ENCODE results near the gene GNMT. TPM values are rescaled to one million over a fixed set of nuclear protein-coding genes. Genes with fewer than 3 reads are reported as not detected.
"Not testable (repeated sequence)": the region's sequence is repeated elsewhere in the genome, so short reads cannot be mapped to it uniquely, and the experiment has no call there.

Gene GNMT
- total RNA-seq, 1 experiment from 2014 or later = not detected

DNA sequence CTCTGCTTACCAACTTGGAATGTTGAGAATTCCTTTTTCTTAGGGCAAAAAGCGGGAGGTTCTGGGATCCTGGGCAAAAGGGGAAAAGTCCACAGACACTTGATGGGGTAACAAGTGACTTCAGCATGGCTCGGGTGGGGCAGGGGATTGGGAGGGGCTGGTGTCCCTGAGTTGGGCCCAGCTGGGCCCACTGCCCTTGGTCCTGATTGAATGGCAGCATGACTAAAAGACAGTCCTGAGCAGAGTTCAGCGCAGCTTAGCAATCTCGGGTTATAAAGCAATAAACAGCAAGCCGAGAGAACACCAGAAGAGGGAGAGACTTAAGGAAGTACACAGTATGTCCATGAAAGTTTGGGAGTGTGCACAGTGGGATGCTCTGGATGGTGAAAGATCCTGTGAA, 29.4 kb downstream of the GNMT start:
- no TSS peak for BruUV-seq (replicated peaks)
- intact Hi-C loops (cut with micrococcal nuclease; ENCODE audit: unreplicated experiment) = loop anchor here (10.0 kb wide), 1 partner anchor 85 kb away; no protein-coding TSS in a partner anchor
- TF ChIP-seq, protein P1, sequence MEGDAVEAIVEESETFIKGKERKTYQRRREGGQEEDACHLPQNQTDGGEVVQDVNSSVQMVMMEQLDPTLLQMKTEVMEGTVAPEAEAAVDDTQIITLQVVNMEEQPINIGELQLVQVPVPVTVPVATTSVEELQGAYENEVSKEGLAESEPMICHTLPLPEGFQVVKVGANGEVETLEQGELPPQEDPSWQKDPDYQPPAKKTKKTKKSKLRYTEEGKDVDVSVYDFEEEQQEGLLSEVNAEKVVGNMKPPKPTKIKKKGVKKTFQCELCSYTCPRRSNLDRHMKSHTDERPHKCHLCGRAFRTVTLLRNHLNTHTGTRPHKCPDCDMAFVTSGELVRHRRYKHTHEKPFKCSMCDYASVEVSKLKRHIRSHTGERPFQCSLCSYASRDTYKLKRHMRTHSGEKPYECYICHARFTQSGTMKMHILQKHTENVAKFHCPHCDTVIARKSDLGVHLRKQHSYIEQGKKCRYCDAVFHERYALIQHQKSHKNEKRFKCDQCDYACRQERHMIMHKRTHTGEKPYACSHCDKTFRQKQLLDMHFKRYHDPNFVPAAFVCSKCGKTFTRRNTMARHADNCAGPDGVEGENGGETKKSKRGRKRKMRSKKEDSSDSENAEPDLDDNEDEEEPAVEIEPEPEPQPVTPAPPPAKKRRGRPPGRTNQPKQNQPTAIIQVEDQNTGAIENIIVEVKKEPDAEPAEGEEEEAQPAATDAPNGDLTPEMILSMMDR (IDR thresholded peaks at IDR 0.05; ENCODE audit: insufficient read depth in 1 of 2, low read depth in 1 of 2, low read length in 1 of 2, severe bottlenecking in 1 of 2, unreplicated experiment in 1 of 2) = no peak
- peaks cover 20% of the 10 kb centered on the region for H3K36me3 Mint-ChIP-seq (ENCODE audit: insufficient read depth, unreplicated experiment)
- no peaks in the 10 kb centered on the region for H3K27me3 ChIP-seq (replicated peaks; ENCODE audit: control insufficient read depth, insufficient read depth, low read length)
- DNase-seq = no peak
- no peak overlapping the region for H3K27ac Mint-ChIP-seq (ENCODE audit: unreplicated experiment)
- POLR2A ChIA-PET = interaction anchor here (1.0 kb wide), 1 partner anchor 15 kb away, joined by 8 read pairs; no protein-coding TSS in a partner anchor
- no peaks in the 10 kb centered on the region for H3K9me3 Mint-ChIP-seq (ENCODE audit: unreplicated experiment)
- H3K4me1 Mint-ChIP-seq (ENCODE audit: low read depth, unreplicated experiment) = peaks cover 22% of the 10 kb centered on the region
- peaks cover 2% of the 10 kb centered on the region; the same call in 1 of the 2 replicates for H3K36me3 ChIP-seq (ENCODE audit: control insufficient read depth, insufficient read depth, low read length)
- H3K27me3 Mint-ChIP-seq (ENCODE audit: insufficient read depth, unreplicated experiment) = no peaks in the 10 kb centered on the region
- H3K4me3 Mint-ChIP-seq (ENCODE audit: unreplicated experiment) = no peak overlapping the region
- no peaks in the 10 kb centered on the region for H3K4me1 ChIP-seq
- CTCF ChIA-PET = interaction anchor here (0.5 to 0.6 kb wide), 2 partner anchors 26 to 60 kb away, joined by 3 read pairs; partner anchors contain the start of gene CNPY3
- no peak overlapping the region for H3K4me3 ChIP-seq (ENCODE audit: low read depth, low read length)
- no peaks in the 10 kb centered on the region for H3K9me3 ChIP-seq

DNA sequence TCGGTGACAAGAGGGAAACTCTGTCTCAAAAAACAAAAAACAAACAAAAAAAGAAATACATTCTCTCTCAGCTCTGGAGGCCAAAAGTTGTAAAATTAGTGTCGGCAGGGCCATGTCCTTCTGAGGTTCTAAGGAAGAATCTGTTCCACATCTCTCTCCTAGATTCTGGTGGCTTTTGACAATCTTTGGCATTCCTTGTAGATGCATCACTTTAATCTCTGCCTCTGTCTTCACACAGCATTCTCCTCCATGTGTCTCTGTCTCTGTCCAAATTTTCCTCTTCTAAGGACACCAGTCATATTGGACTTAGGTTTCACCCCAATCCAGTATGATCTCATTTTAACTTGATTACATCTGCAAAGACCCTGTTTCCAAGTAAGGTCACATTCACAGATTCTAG, 32.9 kb downstream of the GNMT start:
- no TSS peak for BruUV-seq (replicated peaks)
- TF ChIP-seq, protein P1 (IDR thresholded peaks at IDR 0.05; ENCODE audit: insufficient read depth in 1 of 2, low read depth in 1 of 2, low read length in 1 of 2, severe bottlenecking in 1 of 2, unreplicated experiment in 1 of 2) = no peak
- no peak overlapping the region for H3K4me3 ChIP-seq (ENCODE audit: low read depth, low read length)
- H3K36me3 Mint-ChIP-seq (ENCODE audit: insufficient read depth, unreplicated experiment) = peaks cover 20% of the 10 kb centered on the region
- ChIA-PET POLR2A (no interaction called here), CTCF (interaction anchor here (0.7 kb wide), 1 partner anchor 23 kb away, joined by 3 read pairs; no protein-coding TSS in a partner anchor)
- H3K4me3 Mint-ChIP-seq (ENCODE audit: unreplicated experiment) = no peak overlapping the region
- H3K9me3 Mint-ChIP-seq (ENCODE audit: unreplicated experiment) = no peaks in the 10 kb centered on the region
- H3K27me3 Mint-ChIP-seq (ENCODE audit: insufficient read depth, unreplicated experiment) = no peaks in the 10 kb centered on the region
- H3K9me3 ChIP-seq = no peaks in the 10 kb centered on the region
- intact Hi-C loops (cut with micrococcal nuclease; ENCODE audit: unreplicated experiment) = no loop called here
- no peak overlapping the region for H3K27ac Mint-ChIP-seq (ENCODE audit: unreplicated experiment)
- no peak for DNase-seq
- no peaks in the 10 kb centered on the region for H3K4me1 ChIP-seq
- H3K36me3 ChIP-seq (ENCODE audit: control insufficient read depth, insufficient read depth, low read length) = peaks cover 2% of the 10 kb centered on the region; the same call in 1 of the 2 replicates
- H3K4me1 Mint-ChIP-seq (ENCODE audit: low read depth, unreplicated experiment) = peaks cover 2% of the 10 kb centered on the region
- H3K27me3 ChIP-seq (replicated peaks; ENCODE audit: control insufficient read depth, insufficient read depth, low read length) = no peaks in the 10 kb centered on the region

DNA sequence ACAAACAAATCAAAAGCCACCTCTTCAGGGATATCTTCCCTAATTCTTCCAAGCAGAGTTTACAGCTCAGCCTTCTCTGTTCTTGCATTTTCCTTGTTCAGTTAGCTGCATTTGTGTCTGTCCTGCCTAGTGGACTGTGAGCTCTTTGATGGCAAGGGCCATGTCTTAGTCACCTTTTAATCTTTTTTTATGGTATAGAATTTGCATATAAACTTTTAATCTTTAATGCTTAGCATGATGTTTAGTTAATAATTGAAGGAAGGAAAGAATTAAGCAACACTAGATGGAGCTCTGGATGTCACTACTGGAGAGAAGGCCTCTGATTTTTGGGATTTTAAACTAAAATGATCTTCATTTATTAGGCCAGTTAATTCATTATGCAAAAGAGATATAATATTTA, 36.0 kb downstream of the GNMT start:
- Mint-ChIP-seq H3K4me3 (ENCODE audit: unreplicated experiment) (no peak overlapping the region), H3K27me3 (ENCODE audit: insufficient read depth, unreplicated experiment) (no peaks in the 10 kb centered on the region), H3K4me1 (ENCODE audit: low read depth, unreplicated experiment) (no peaks in the 10 kb centered on the region), H3K27ac (ENCODE audit: unreplicated experiment) (no peak overlapping the region), H3K36me3 (ENCODE audit: insufficient read depth, unreplicated experiment) (peaks cover 9% of the 10 kb centered on the region), H3K9me3 (ENCODE audit: unreplicated experiment) (no peaks in the 10 kb centered on the region)
- intact Hi-C loops (cut with micrococcal nuclease; ENCODE audit: unreplicated experiment) = no loop called here
- ChIA-PET POLR2A (interaction anchor here (1.0 kb wide), 1 partner anchor 12 kb away, joined by 3 read pairs; the partner anchor contains the start of gene PPP2R5D), CTCF (interaction anchor here (0.6 to 1.4 kb wide), 4 partner anchors 8 to 86 kb away, joined by 3 to 7 read pairs (median 6); partner anchors contain the start of genes KLHDC3 and MEA1)
- no peaks in the 10 kb centered on the region for H3K36me3 ChIP-seq (ENCODE audit: control insufficient read depth, insufficient read depth, low read length)
- no peaks in the 10 kb centered on the region for H3K4me1 ChIP-seq
- no TSS peak for BruUV-seq (replicated peaks)
- no peaks in the 10 kb centered on the region for H3K27me3 ChIP-seq (replicated peaks; ENCODE audit: control insufficient read depth, insufficient read depth, low read length)
- TF ChIP-seq, protein P1 (IDR thresholded peaks at IDR 0.05; ENCODE audit: insufficient read depth in 1 of 2, low read depth in 1 of 2, low read length in 1 of 2, severe bottlenecking in 1 of 2, unreplicated experiment in 1 of 2) = peak in 1 of 2 experiments; percentile 11
- no peak overlapping the region for H3K4me3 ChIP-seq (ENCODE audit: low read depth, low read length)
- no peak for DNase-seq
- H3K9me3 ChIP-seq = no peaks in the 10 kb centered on the region

DNA sequence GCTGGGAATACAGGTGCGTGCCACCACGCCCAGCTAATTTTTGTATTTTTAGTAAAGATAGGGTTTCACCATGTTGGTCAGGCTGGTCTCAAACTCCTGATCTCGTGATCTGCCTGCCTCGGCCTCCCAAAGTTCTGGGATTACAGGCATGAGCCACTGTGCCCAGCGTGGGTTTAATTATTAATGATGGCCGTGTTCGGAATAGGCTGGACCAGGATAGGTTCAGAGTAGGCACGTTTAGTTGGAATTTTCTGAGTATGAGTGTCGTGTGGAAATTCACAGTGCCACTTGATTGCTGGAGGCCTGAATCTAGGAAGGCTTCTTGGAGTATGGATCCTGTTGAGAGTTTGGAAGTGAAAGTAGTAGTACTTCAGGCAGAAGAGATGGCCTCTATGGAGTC, 37.7 kb downstream of the GNMT start:
- intact Hi-C loops (cut with micrococcal nuclease; ENCODE audit: unreplicated experiment); BruUV-seq (replicated peaks): not testable (repeated sequence)
- CTCF ChIA-PET = interaction anchor here (0.7 kb wide), 1 partner anchor 96 kb away, joined by 10 read pairs; no protein-coding TSS in a partner anchor

More for the DNA sequence above, 37.7 kb downstream of the GNMT start:
- H3K4me3 ChIP-seq (ENCODE audit: low read depth, low read length); DNase-seq; H3K4me3 Mint-ChIP-seq (ENCODE audit: unreplicated experiment); H3K36me3 Mint-ChIP-seq (ENCODE audit: insufficient read depth, unreplicated experiment); H3K27me3 ChIP-seq (replicated peaks; ENCODE audit: control insufficient read depth, insufficient read depth, low read length); H3K4me1 ChIP-seq; H3K36me3 ChIP-seq (ENCODE audit: control insufficient read depth, insufficient read depth, low read length); H3K27ac Mint-ChIP-seq (ENCODE audit: unreplicated experiment); H3K4me1 Mint-ChIP-seq (ENCODE audit: low read depth, unreplicated experiment); POLR2A ChIA-PET; H3K9me3 ChIP-seq; H3K27me3 Mint-ChIP-seq (ENCODE audit: insufficient read depth, unreplicated experiment); H3K9me3 Mint-ChIP-seq (ENCODE audit: unreplicated experiment): not testable (repeated sequence)
